ENCODE results near the gene LILRB4. TPM values are rescaled to one million over a fixed set of nuclear protein-coding genes. Genes with fewer than 3 reads are reported as not detected.

The LILRB4 gene
- total and polyA plus RNA-seq, 9 of the 15 experiments (the other 6 are each of a cell fraction or from before 2014, with no cell fraction given): not detected

- no peak for TF ChIP-seq BCLAF1 (IDR thresholded peaks at IDR 0.05; ENCODE audit: borderline replicate concordance in 1 of 2, control insufficient read depth in 1 of 2, low read depth in 2 of 2, low read length in 1 of 2)
- TF ChIP-seq SP2 (IDR thresholded peaks at IDR 0.05; ENCODE audit: extremely low read depth, low read depth, low read length, poor library complexity, severe bottlenecking): no peak
- no peak for TF ChIP-seq YBX1 (IDR thresholded peaks at IDR 0.05)
- TF ChIP-seq LCOR (CRISPR knock-in tag; IDR thresholded peaks at IDR 0.05): peak; percentile 69; the same call in 1 of the 2 replicates
- TF ChIP-seq ZNF212 (CRISPR knock-in tag; IDR thresholded peaks at IDR 0.05): no peak
- no peak for TF ChIP-seq ZNF551 (CRISPR knock-in tag; IDR thresholded peaks at IDR 0.05)
- TF ChIP-seq CEBPB (tag; IDR thresholded peaks at IDR 0.05): no peak
- TF ChIP-seq ZKSCAN8 (CRISPR knock-in tag; IDR thresholded peaks at IDR 0.05): peak; percentile 66; the same call in 1 of the 2 replicates
- TF ChIP-seq MCM2 (IDR thresholded peaks at IDR 0.05; ENCODE audit: low read depth): no peak
- no peak for TF ChIP-seq TCF7L2 (IDR thresholded peaks at IDR 0.05; ENCODE audit: low read depth, low read length)
- TF ChIP-seq TEAD2 (tag; IDR thresholded peaks at IDR 0.05): 0 out of 2 replicates have a peak, but pooled peaks have one; percentile 14
- TF ChIP-seq GTF2E2 (tag; IDR thresholded peaks at IDR 0.05): no peak
- TF ChIP-seq ZNF764 (CRISPR knock-in tag; IDR thresholded peaks at IDR 0.05; ENCODE audit: low read depth): no peak
- TF ChIP-seq AFF1 (IDR thresholded peaks at IDR 0.05; ENCODE audit: low read depth in 1 of 2, partially characterized antibody in 2 of 2): peak in 1 of 2 experiments; percentile 99
- TF ChIP-seq ELF1 (tag; IDR thresholded peaks at IDR 0.05): peak; percentile 41; the same call in 1 of the 2 replicates
- no peak for TF ChIP-seq SAFB (IDR thresholded peaks at IDR 0.05; ENCODE audit: borderline replicate concordance, low read depth, low read length)
- TF ChIP-seq ZNF239 (CRISPR knock-in tag; IDR thresholded peaks at IDR 0.05): 0 out of 2 replicates have a peak, but pooled peaks have one; percentile 26
- TF ChIP-seq TEAD1 (CRISPR knock-in tag; IDR thresholded peaks at IDR 0.05): peak; percentile 29 to 67; a peak in 1 of 4 replicates
Measured at GRCh38 chr19:54684527-54684926, 21.7 kb downstream of the LILRB4 start (continued).

All from K562 (cell line).